ENCODE data around the gene GOLGA6L7. TPM values are rescaled to one million over a fixed set of nuclear protein-coding genes. Genes with fewer than 3 reads are reported as not detected.
"Not testable (repeated sequence)": the region's sequence is repeated elsewhere in the genome, so short reads cannot be mapped to it uniquely, and the experiment has no call there.

Gene GOLGA6L7
- total and polyA plus RNA-seq, 7 experiments from 2014 or later = not detected

DNA sequence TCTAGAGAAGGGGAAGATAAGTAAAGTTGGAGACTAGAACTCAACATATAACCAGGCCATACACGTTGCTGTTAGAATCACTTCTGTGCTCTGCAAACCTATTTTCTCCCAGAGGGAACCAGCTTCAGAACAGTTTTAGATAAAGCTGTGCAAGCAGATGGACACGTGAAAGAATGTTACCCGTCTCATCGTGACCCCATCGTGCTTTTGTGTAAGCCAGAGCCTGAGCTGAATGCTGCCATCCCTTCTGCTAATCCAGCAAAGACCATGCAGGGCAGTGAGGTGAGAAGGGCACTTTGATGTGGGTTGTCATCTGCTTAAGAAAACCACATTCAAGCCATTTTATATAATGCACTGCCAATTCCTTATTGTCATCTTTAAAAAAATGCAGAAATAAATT lies 40.3 kb downstream of the GOLGA6L7 start:
- H3K27me3 Mint-ChIP-seq = peaks cover 0 to 28% (median 0%) of the 10 kb centered on the region in 5 donors
- H3K36me3 Mint-ChIP-seq; H3K27ac ChIP-seq (ENCODE audit: low read depth, low read length); H3K4me3 ChIP-seq (ENCODE audit: low read length); H3K4me1 ChIP-seq (ENCODE audit: control insufficient read depth in 2 of 2, insufficient read depth in 2 of 2, low read length in 2 of 2); H3K27ac Mint-ChIP-seq; H3K27me3 ChIP-seq (ENCODE audit: control insufficient read depth in 2 of 2, insufficient read depth in 2 of 2, low read length in 2 of 2); intact Hi-C loops (cut with micrococcal nuclease); H3K4me1 Mint-ChIP-seq; CTCF ChIA-PET; H3K9me3 ChIP-seq (ENCODE audit: control insufficient read depth in 2 of 3, low read length in 3 of 3); DNase-seq; H3K36me3 ChIP-seq (ENCODE audit: control insufficient read depth in 2 of 3, insufficient read depth in 3 of 3, low read length in 3 of 3); POLR2A ChIA-PET; ATAC-seq; H3K4me3 Mint-ChIP-seq; H3K9me3 Mint-ChIP-seq: not testable (repeated sequence)

DNA sequence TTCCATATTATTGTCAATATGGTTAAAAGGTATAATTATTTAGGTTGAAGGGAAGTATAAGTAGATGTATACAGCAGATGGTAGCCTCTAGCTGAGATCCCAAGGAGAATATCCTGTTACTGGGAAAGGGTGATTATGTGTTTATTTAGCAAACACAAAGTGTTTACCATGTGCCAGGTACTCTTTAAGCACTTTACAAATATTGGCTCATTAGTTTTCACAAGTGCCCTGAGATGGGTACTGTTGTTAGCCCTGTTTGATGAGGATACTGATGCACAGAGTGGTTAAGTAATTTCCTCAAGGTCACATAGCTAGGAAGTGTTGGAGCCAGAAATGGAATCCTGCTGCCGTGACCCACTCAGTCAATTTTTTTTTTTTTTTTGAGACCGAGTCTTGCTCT lies 48.1 kb downstream of the GOLGA6L7 start:
- H3K36me3 ChIP-seq (ENCODE audit: control insufficient read depth in 2 of 3, insufficient read depth in 3 of 3, low read length in 3 of 3); DNase-seq; H3K27ac ChIP-seq (ENCODE audit: low read depth, low read length); H3K36me3 Mint-ChIP-seq; H3K4me3 ChIP-seq (ENCODE audit: low read length); H3K27ac Mint-ChIP-seq; H3K4me1 ChIP-seq (ENCODE audit: control insufficient read depth in 2 of 2, insufficient read depth in 2 of 2, low read length in 2 of 2); H3K27me3 ChIP-seq (ENCODE audit: control insufficient read depth in 2 of 2, insufficient read depth in 2 of 2, low read length in 2 of 2); H3K9me3 Mint-ChIP-seq; intact Hi-C loops (cut with micrococcal nuclease); H3K4me3 Mint-ChIP-seq; ATAC-seq; POLR2A ChIA-PET; H3K4me1 Mint-ChIP-seq; H3K9me3 ChIP-seq (ENCODE audit: control insufficient read depth in 2 of 3, low read length in 3 of 3); CTCF ChIA-PET: not testable (repeated sequence)
- H3K27me3 Mint-ChIP-seq = peaks cover 0 to 24% (median 10%) of the 10 kb centered on the region in 5 donors

DNA sequence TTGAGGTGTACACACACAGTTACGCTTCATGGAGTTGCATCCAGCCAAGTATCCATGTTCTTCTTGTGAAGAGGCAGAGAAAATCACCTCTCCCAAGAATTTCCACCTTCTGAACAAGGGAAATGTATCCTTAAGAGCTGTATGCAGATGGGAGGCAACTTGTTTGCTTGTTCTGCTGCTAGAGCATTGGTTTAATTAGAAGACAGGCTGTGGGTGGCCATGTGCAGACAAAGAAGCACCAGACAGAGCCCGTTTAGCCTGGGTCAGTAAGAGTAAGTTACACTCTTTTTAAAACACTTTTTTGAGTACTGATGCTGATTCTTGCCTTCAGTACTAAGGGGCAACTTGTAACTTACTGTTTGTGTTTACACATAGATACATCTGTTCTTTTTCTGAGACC lies 50.2 kb downstream of the GOLGA6L7 start:
- ATAC-seq; POLR2A ChIA-PET; H3K4me3 Mint-ChIP-seq; H3K4me3 ChIP-seq (ENCODE audit: low read length); H3K36me3 Mint-ChIP-seq; H3K9me3 Mint-ChIP-seq; DNase-seq; H3K27ac Mint-ChIP-seq; H3K9me3 ChIP-seq (ENCODE audit: control insufficient read depth in 2 of 3, low read length in 3 of 3); H3K36me3 ChIP-seq (ENCODE audit: control insufficient read depth in 2 of 3, insufficient read depth in 3 of 3, low read length in 3 of 3); H3K4me1 Mint-ChIP-seq; intact Hi-C loops (cut with micrococcal nuclease); H3K4me1 ChIP-seq (ENCODE audit: control insufficient read depth in 2 of 2, insufficient read depth in 2 of 2, low read length in 2 of 2); H3K27ac ChIP-seq (ENCODE audit: low read depth, low read length); CTCF ChIA-PET; H3K27me3 ChIP-seq (ENCODE audit: control insufficient read depth in 2 of 2, insufficient read depth in 2 of 2, low read length in 2 of 2): not testable (repeated sequence)
- peaks cover 0 to 20% (median 10%) of the 10 kb centered on the region in 5 donors for H3K27me3 Mint-ChIP-seq

DNA sequence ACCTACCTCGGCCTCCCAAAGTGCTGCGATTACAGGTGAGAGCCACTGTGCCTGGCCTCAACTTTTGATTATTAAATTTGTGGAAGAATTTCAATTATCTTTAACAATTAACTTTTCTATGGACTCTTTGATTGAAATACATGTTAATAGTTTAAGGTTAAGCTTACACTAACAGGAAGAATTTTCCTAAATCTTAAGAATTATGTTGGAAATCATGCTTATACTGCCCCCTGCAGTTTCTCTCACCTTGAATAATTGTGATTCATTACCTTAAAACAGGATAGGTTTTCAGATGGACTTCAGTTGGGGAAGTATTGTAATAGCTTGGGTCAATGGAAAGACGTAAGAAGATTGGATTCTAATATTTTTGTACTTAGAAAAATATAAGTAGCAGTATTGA lies 54.2 kb downstream of the GOLGA6L7 start:
- H3K36me3 ChIP-seq (ENCODE audit: control insufficient read depth in 2 of 3, insufficient read depth in 3 of 3, low read length in 3 of 3); H3K4me3 Mint-ChIP-seq; CTCF ChIA-PET; H3K27me3 ChIP-seq (ENCODE audit: control insufficient read depth in 2 of 2, insufficient read depth in 2 of 2, low read length in 2 of 2); H3K9me3 ChIP-seq (ENCODE audit: control insufficient read depth in 2 of 3, low read length in 3 of 3); ATAC-seq; H3K4me3 ChIP-seq (ENCODE audit: low read length); H3K27ac ChIP-seq (ENCODE audit: low read depth, low read length); POLR2A ChIA-PET; H3K9me3 Mint-ChIP-seq; H3K4me1 Mint-ChIP-seq; H3K4me1 ChIP-seq (ENCODE audit: control insufficient read depth in 2 of 2, insufficient read depth in 2 of 2, low read length in 2 of 2); intact Hi-C loops (cut with micrococcal nuclease); H3K36me3 Mint-ChIP-seq; H3K27ac Mint-ChIP-seq: not testable (repeated sequence)
- DNase-seq = peak in 1 of 9 donors; percentile 19
- peaks cover 14 to 35% (median 22%) of the 10 kb centered on the region in 5 donors for H3K27me3 Mint-ChIP-seq

Other genes starting within 250 kb of the GOLGA6L7 start
- gene GOLGA8M, start 136.2 kb downstream of the GOLGA6L7 start, total RNA-seq = 10 to 100 TPM in 2 of 5 experiments, 1 to 10 TPM in 3; 2.9 to 14.9 (median 7.0) TPM
- under 1 TPM in 1 of 2 donors, not detected in 1; 0.53 TPM for gene GOLGA8M, start 136.2 kb downstream of the GOLGA6L7 start, polyA plus RNA-seq
- 100 to 1,000 TPM in 3 of 5 experiments, 10 to 100 TPM in 1, 1 to 10 TPM in 1; 7.7 to 139 (median 110) TPM for gene APBA2, start 37.3 kb upstream of the GOLGA6L7 start, total RNA-seq
- gene APBA2, start 37.3 kb upstream of the GOLGA6L7 start, polyA plus RNA-seq = 100 to 1,000 TPM in 1 of 2 donors, 10 to 100 TPM in 1; 59.7 to 113 TPM

Data from naive thymus-derived CD4-positive, alpha-beta T cell (primary cell).